H54 (cell line): ENCODE measurements around the gene SUMO3.

Experiments used
- DNase-seq: peaks from one replicate; pipeline ENCODE4 v3.0.0; 2011; ENCODE audit warnings: low spot score, mixed read lengths; ENCODE audit not compliant: insufficient read length
- FAIRE-seq: peaks from 3 replicates; lab custom pipeline; 2011; peaks lifted over from hg19 to GRCh38; lab: Jason Lieb, UNC
- POLR2A ChIP-seq: IDR thresholded peaks from 2 replicates; pipeline ENCODE4 v1.6.1; 2011; ENCODE audit warnings: low read depth, mild to moderate bottlenecking, low read length

Gene SUMO3

DNA sequence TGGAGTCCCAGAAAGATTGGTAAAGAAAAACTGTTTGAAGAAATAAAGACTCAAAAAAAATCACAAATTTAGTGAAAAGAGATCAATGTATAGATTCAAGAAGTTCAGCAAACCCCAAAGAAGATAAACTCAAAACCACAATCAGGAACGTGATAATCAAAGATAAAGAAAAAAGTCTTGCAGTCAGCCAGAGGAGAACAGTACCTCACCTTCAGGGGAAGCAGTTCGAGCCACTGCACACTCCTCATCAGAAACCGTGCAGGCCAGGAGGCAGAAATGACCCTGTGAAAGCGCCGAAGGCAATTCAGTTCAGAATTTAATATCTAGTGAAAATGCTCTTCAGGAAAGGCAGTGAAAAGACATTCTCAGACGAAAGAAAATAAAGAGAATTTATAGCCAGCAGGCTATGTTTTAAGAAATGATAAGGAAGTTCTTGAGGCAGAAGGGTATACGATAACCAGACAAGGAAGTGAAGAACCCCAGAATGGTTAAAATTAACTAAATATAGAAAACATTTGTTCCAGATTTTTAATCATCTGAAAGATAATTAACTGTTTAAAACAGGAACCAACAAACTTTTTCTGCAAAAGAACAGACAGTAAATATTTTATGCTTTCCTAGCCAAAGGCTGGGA is 13.5 kb upstream of the SUMO3 start:
- no peak for DNase-seq
- FAIRE-seq, result no peak
- no peak for TF ChIP-seq POLR2A

- DNase-seq (no peak), FAIRE-seq (no peak)
- no peak for TF ChIP-seq POLR2A
Observed at GRCh38 chr21:44829507-44830092, 11.7 kb upstream of the SUMO3 start.

- FAIRE-seq (no peak), DNase-seq (no peak)
- no peak for TF ChIP-seq POLR2A
Observed at GRCh38 chr21:44828362-44829056, 10.6 kb upstream of the SUMO3 start.

DNA sequence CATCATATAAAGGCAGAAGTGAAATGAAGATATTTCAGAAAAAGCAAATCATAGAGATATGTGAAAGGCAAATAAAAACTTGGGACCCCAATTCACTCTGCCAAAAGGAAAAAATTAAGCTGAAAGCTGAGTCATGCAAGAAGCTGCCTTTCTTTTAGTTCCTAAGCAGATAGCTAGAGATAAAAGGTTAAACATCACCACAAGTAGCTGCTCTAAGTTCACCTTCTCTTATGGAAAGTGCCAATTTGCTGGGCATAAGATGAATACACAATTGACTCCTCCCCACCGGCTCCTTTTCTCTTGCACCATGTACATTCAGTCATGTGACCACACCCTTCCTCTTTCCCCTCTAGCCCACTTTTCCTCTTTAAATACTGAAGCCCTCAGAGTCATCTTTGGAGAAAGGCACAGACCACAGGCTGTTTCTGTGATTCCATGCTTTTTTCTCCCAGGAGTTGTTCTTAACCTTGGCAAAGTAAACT is 5.4 kb upstream of the SUMO3 start:
- DNase-seq, result no peak
- no peak for FAIRE-seq
- TF ChIP-seq POLR2A, result no peak

GRCh38 chr21:44822484-44823178 is 4.8 kb upstream of the SUMO3 start:
- no peak for TF ChIP-seq POLR2A
- FAIRE-seq (no peak), DNase-seq (no peak)

GRCh38 chr21:44820851-44821250 is 3.0 kb upstream of the SUMO3 start:
- no peak for DNase-seq
- no peak for TF ChIP-seq POLR2A
- FAIRE-seq, result no peak

GRCh38 chr21:44819283-44820243 is 1.7 kb upstream of the SUMO3 start:
- no peak for DNase-seq
- TF ChIP-seq POLR2A, result 0 out of 2 replicates have a peak, but pooled peaks have one; percentile 13
- FAIRE-seq, result no peak

- DNase-seq, result no peak
- FAIRE-seq, result no peak
Observed at GRCh38 chr21:44818640-44819011, 764 bp upstream of the SUMO3 start.

GRCh38 chr21:44817506-44817880 is 369 bp downstream of the SUMO3 start:
- DNase-seq (peak; percentile 97), FAIRE-seq (no peak)
- TF ChIP-seq POLR2A, result no peak

More at GRCh38 chr21:44818640-44819011, 764 bp upstream of the SUMO3 start:
- no peak for TF ChIP-seq POLR2A

DNA sequence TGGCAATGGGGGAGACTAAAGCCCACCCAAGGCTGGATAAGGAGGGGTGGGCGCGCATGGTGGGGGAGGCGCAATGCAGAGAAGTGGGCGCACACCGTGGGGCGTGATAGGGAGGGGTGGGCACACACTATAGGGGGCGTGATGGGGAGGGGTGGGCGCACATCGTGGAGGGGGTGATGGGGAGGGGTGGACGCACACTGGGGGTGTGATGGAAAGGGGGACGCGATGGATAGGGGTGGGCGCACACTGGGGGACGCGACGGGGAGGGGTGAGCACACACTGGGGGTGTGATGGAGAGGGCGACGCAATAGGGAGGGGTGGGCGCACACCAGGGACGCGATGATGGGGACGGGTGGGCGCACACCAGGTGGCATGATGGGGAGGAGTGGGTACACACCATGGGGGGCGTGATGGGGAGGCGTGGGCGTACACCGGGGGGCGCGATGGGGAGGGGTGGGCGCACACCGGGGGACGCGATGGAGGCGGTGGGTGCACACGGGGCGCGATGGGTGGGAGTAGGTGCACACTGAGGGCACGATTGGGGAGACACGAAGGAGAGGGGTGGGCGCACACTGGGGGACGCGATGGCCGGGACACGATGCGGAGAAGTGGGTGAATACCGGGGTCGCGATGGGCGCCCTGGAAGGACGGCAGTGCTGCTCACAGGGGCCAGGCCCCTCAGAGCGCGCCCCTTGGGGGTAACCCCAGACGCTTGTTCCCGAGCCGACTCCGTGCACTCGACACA is 929 bp downstream of the SUMO3 start:
- DNase-seq (no peak), FAIRE-seq (no peak)
- no peak for TF ChIP-seq POLR2A

GRCh38 chr21:44815852-44816628 is 1.8 kb downstream of the SUMO3 start:
- no peak for TF ChIP-seq POLR2A
- DNase-seq (no peak), FAIRE-seq (no peak)

DNA sequence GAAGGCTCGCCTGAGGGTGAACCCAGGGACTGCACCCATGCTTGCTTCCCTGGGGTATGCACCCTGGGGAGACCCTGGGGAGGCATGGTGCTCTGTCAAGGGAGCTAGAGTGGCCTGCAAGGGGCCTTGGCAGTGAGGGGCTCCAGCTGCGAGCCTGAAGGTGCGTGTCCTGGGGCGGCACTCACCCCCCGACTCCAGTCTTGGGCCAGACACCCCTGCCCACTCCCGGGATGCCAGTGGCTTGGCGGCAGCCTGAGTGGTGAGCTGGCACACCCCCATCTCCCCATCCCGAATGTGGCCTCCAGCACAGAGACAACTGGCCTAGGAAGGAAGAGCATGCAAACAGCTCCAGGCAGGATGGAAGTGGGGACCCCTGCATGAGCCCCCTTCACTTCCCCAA is 2.6 kb downstream of the SUMO3 start:
- DNase-seq (no peak), FAIRE-seq (no peak)
- no peak for TF ChIP-seq POLR2A
